ENCODE results near the gene DHX40. TPM values are rescaled to one million over a fixed set of nuclear protein-coding genes. Genes with fewer than 3 reads are reported as not detected.

DHX40 gene
- total RNA-seq = 74.6 and 76.4 TPM in 2 replicates

DNA sequence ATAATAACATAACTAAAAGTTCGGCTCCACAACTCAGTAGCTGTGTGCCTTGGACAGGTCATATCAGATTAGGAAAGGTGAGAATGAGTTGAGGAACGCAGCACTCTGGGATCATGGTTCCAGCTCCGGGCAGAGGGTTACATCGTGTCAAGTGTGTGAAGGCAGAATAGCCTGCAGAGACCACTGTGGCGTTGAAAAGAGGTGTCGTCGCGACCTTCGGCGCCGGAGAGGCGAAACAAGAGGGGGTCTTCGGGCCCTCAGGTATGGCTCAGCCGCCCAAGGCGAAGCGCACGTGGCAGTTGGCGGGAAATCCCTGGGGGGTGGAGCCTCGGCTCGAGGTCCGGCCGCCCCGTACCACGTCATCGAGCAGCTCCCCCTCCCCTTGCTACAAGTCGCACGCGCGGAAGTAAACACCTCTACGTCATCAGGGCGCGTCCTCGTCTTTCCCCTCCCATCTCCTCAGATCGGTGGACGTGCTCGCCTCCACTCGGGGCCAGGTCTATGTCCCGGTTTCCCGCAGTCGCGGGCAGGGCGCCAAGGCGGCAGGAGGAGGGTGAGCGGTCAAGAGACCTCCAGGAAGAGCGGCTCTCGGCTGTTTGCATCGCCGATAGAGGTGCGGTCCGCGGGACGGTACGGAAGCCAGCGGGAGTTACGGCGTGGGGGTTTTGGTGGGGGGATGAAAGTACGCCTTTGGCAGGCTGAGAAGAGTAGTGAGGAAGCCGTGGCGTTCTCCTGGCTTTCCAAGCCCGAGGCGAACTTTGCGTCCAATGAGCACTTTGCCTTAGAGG, at the start of gene DHX40:
TSS of gene DHX40 (plus strand) at position 440 of the 788 bp plus-strand sequence. CDS start at position 502, 62 bp downstream.
- Histone ChIP-seq H3K4me3 (ENCODE audit: insufficient read depth, low read length) (peak within 1 kb of the TSS; percentile 100), H2AFZ (ENCODE audit: low read length) (peak within 1 kb of the TSS; percentile 100), H3K4me1 (ENCODE audit: insufficient read depth, low read length) (peaks cover 10% of the 10 kb centered on the region), H3K4me2 (ENCODE audit: insufficient read depth, low read length) (peak within 1 kb of the TSS; percentile 79), H3K27ac (ENCODE audit: low read depth, low read length) (peak within 1 kb of the TSS; percentile 70), H3K27me3 (ENCODE audit: insufficient read depth, low read length) (no peaks in the 10 kb centered on the region), H3K79me2 (ENCODE audit: insufficient read depth, low read length) (peaks cover 20% of the 10 kb centered on the region), H3K9me3 (ENCODE audit: low read depth, low read length) (no peaks in the 10 kb centered on the region), H3K36me3 (ENCODE audit: insufficient read depth, low read length) (no peaks in the 10 kb centered on the region), H4K20me1 (ENCODE audit: insufficient read depth, low read length) (no peaks in the 10 kb centered on the region)
- TF ChIP-seq, protein P1, sequence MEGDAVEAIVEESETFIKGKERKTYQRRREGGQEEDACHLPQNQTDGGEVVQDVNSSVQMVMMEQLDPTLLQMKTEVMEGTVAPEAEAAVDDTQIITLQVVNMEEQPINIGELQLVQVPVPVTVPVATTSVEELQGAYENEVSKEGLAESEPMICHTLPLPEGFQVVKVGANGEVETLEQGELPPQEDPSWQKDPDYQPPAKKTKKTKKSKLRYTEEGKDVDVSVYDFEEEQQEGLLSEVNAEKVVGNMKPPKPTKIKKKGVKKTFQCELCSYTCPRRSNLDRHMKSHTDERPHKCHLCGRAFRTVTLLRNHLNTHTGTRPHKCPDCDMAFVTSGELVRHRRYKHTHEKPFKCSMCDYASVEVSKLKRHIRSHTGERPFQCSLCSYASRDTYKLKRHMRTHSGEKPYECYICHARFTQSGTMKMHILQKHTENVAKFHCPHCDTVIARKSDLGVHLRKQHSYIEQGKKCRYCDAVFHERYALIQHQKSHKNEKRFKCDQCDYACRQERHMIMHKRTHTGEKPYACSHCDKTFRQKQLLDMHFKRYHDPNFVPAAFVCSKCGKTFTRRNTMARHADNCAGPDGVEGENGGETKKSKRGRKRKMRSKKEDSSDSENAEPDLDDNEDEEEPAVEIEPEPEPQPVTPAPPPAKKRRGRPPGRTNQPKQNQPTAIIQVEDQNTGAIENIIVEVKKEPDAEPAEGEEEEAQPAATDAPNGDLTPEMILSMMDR (IDR thresholded peaks at IDR 0.05; ENCODE audit: extremely low read depth, low read depth, low read length) = no peak
- DNase-seq (ENCODE audit: insufficient read length, low spot score, missing footprints) = peak; percentile 96

DNA sequence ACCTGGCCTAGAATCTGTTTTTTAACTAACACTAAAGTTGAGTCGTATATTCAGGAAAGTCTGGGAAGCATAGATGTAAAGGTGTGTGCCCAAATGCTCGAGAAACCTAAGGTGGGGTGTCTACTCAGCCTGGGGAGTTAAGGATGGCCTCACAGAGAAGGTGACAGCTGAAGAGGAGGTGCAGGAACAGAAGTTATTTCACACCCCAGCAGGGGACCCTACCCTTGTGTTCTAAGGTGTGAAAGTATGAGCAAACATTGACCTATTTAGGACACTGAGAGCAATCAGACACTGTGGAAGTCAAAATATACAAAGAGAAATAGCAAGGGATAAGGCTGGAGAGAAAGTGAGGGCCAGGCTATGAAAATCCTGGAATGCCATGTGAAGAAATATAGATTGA, 49.0 kb upstream of the DHX40 start:
- Histone ChIP-seq H2AFZ (ENCODE audit: low read length) (no peak overlapping the region), H3K4me2 (ENCODE audit: insufficient read depth, low read length) (no peak overlapping the region), H3K27ac (ENCODE audit: low read depth, low read length) (no peak overlapping the region), H3K27me3 (ENCODE audit: insufficient read depth, low read length) (no peaks in the 10 kb centered on the region), H3K4me1 (ENCODE audit: insufficient read depth, low read length) (peaks cover 3% of the 10 kb centered on the region), H3K79me2 (ENCODE audit: insufficient read depth, low read length) (no peaks in the 10 kb centered on the region), H3K9me3 (ENCODE audit: low read depth, low read length) (no peaks in the 10 kb centered on the region), H3K4me3 (ENCODE audit: insufficient read depth, low read length) (no peak overlapping the region), H4K20me1 (ENCODE audit: insufficient read depth, low read length) (no peaks in the 10 kb centered on the region), H3K36me3 (ENCODE audit: insufficient read depth, low read length) (no peaks in the 10 kb centered on the region)
- no peak for DNase-seq (ENCODE audit: insufficient read length, low spot score, missing footprints)
- TF ChIP-seq, protein P1 (IDR thresholded peaks at IDR 0.05; ENCODE audit: extremely low read depth, low read depth, low read length) = no peak

- Histone ChIP-seq H3K4me1 (ENCODE audit: insufficient read depth, low read length) (peaks cover 3% of the 10 kb centered on the region), H3K4me3 (ENCODE audit: insufficient read depth, low read length) (no peak overlapping the region), H3K27me3 (ENCODE audit: insufficient read depth, low read length) (no peaks in the 10 kb centered on the region), H3K79me2 (ENCODE audit: insufficient read depth, low read length) (no peaks in the 10 kb centered on the region), H3K9me3 (ENCODE audit: low read depth, low read length) (no peaks in the 10 kb centered on the region), H4K20me1 (ENCODE audit: insufficient read depth, low read length) (no peaks in the 10 kb centered on the region), H2AFZ (ENCODE audit: low read length) (no peak overlapping the region), H3K4me2 (ENCODE audit: insufficient read depth, low read length) (no peak overlapping the region), H3K27ac (ENCODE audit: low read depth, low read length) (no peak overlapping the region), H3K36me3 (ENCODE audit: insufficient read depth, low read length) (no peaks in the 10 kb centered on the region)
- TF ChIP-seq, protein P1 (IDR thresholded peaks at IDR 0.05; ENCODE audit: extremely low read depth, low read depth, low read length) = no peak
- no peak for DNase-seq (ENCODE audit: insufficient read length, low spot score, missing footprints)
These were observed 46.3 kb upstream of the DHX40 start for GRCh38 chr17:59519132-59519531.

GRCh38 chr17:59520251-59520650, 45.2 kb upstream of the DHX40 start:
- H3K4me1 ChIP-seq (ENCODE audit: insufficient read depth, low read length) = peaks cover 3% of the 10 kb centered on the region
- no peak overlapping the region for H3K4me3 ChIP-seq (ENCODE audit: insufficient read depth, low read length)
- H3K79me2 ChIP-seq (ENCODE audit: insufficient read depth, low read length) = no peaks in the 10 kb centered on the region
- H3K27me3 ChIP-seq (ENCODE audit: insufficient read depth, low read length) = no peaks in the 10 kb centered on the region
- no peaks in the 10 kb centered on the region for H4K20me1 ChIP-seq (ENCODE audit: insufficient read depth, low read length)
- DNase-seq (ENCODE audit: insufficient read length, low spot score, missing footprints) = no peak
- no peak overlapping the region for H2AFZ ChIP-seq (ENCODE audit: low read length)
- no peak overlapping the region for H3K4me2 ChIP-seq (ENCODE audit: insufficient read depth, low read length)
- H3K27ac ChIP-seq (ENCODE audit: low read depth, low read length) = no peak overlapping the region
- no peaks in the 10 kb centered on the region for H3K9me3 ChIP-seq (ENCODE audit: low read depth, low read length)
- no peaks in the 10 kb centered on the region for H3K36me3 ChIP-seq (ENCODE audit: insufficient read depth, low read length)
- TF ChIP-seq, protein P1 (IDR thresholded peaks at IDR 0.05; ENCODE audit: extremely low read depth, low read depth, low read length) = no peak
